Gastroesophageal sphincter (tissue), 4 donors: ENCODE data around the gene ETV2. TPM values are rescaled to one million over a fixed set of nuclear protein-coding genes. Genes with fewer than 3 reads are reported as not detected.

ENCODE experiments used
- ATAC-seq: fragments of 150-250 bp; one replicate; pipeline ENCODE4 v1.9.1; 2016; ENCODE audit warnings: mild to moderate bottlenecking, moderate library complexity
- H3K27ac ChIP-seq, 4 donors: fragments of 200-600 bp; sonication (generic) in 3 of 4; 1 replicate in 3 of 4; 2 replicates in 1 of 4; pipeline ENCODE4 v1.5.1; 2016 to 2019
- H3K27me3 ChIP-seq: fragments of 200-600 bp; sonication (generic); one replicate; pipeline ENCODE4 v1.5.1; 2019
- H3K36me3 ChIP-seq, 2 donors: fragments of 200-600 bp; sonication (generic); one replicate each; pipeline ENCODE4 v1.5.1; 2019; ENCODE audit warnings: control low read depth in 1 of 2
- H3K4me1 ChIP-seq, 3 donors: fragments of 200-600 bp; sonication (generic); 1 replicate in 2 of 3; 2 replicates in 1 of 3; pipeline ENCODE4 v1.5.1; 2016 to 2019; ENCODE audit warnings: control low read depth in 2 of 3
- H3K4me3 ChIP-seq, 2 donors: fragments of 200-600 bp; sonication (generic); one replicate each; pipeline ENCODE4 v1.5.1; 2019; ENCODE audit warnings: mild to moderate bottlenecking in 1 of 2, moderate library complexity in 1 of 2
- H3K9me3 ChIP-seq, 3 donors: fragments of 200-600 bp; sonication (generic); one replicate each; pipeline ENCODE4 v1.5.1; 2017 to 2019; ENCODE audit warnings: control low read depth in 2 of 3
- CTCF ChIP-seq, 4 experiments: fragments of 200-600 bp in 2 of 4; fragments of 450-650 bp in 2 of 4; sonication (generic) in 1 of 4; IDR thresholded peaks; one replicate each; pipeline ENCODE4 v1.5.1; 2017 to 2019; ENCODE audit warnings: antibody characterized with exemption in 4 of 4, mild to moderate bottlenecking in 2 of 4, moderate library complexity in 2 of 4
- EP300 ChIP-seq: sonication (generic); formaldehyde crosslinking; IDR thresholded peaks from one replicate; pipeline ENCODE4 v1.6.1; 2017; ENCODE audit warnings: antibody characterized with exemption, mild to moderate bottlenecking
- POLR2A ChIP-seq, 2 donors: fragments of 450-650 bp; IDR thresholded peaks; one replicate each; pipeline ENCODE4 v1.6.1; 2017; ENCODE audit warnings: antibody characterized with exemption in 2 of 2, mild to moderate bottlenecking in 2 of 2, moderate library complexity in 1 of 2
- POLR2AphosphoS5 ChIP-seq: sonication (generic); formaldehyde crosslinking; IDR thresholded peaks from one replicate; pipeline ENCODE4 v1.6.1; 2017; ENCODE audit warnings: antibody characterized with exemption
- WGBS, 2 donors: methylation state at CpG; one replicate each; pipeline ENCODE4 v1.1.5; 2018; ENCODE audit warnings: low coverage in 1 of 2; 5-methylcytosine and 5-hydroxymethylcytosine counted together
- total RNA-seq, 4 donors: library from RNA; depleted of rRNA; stranded (reverse); fragments of >200 nt; gene quantifications; one replicate each; pipeline ENCODE4 v1.1.0, GENCODE V29; 2016

The ETV2 gene
- total RNA-seq, 4 donors from 2014 or later = not detected

DNA sequence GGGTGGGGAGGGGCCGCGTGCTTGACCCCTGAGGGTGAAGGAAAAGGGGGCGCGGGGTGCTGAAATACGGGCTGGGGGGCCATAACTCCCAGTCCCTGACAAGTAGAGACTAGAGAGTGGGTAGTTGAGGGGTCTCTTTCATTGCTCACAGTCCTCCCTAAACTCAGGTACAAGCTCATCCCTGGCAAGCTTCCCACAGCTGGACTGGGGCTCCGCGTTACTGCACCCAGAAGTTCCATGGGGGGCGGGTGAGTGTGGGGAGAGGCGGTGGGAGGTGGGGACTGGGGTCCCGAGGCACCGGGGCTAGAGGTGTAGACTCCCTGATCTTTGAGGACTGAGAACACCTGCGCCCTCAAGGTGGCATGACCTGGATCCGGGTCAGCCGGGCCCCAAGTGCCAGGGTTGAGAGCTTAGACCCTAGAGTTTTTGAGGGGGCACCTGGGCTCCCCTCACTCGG is 1.3 kb downstream of the ETV2 start:
- Histone ChIP-seq H3K9me3 (no peaks in the 10 kb centered on the region), H3K27me3 (no peaks in the 10 kb centered on the region), H3K4me3 (peak overlapping the region; percentile 37 to 59), H3K27ac (peak overlapping the region in 3 of 4 donors; percentile 83 to 96 (median 89)), H3K4me1 (peaks cover 0 to 49% (median 6%) of the 10 kb centered on the region in 3 donors), H3K36me3 (peaks cover 0 to 7% of the 10 kb centered on the region in 2 donors)
- ATAC-seq = no peak
- no peak for TF ChIP-seq POLR2A (IDR thresholded peaks at IDR 0.05)
- no peak for TF ChIP-seq CTCF (IDR thresholded peaks at IDR 0.05)
- TF ChIP-seq EP300 = no peak
- no peak for TF ChIP-seq POLR2AphosphoS5
- 60 to 80% methylated on average over 1 to 2 of the region's 15 CpGs for WGBS, 2 donors

DNA sequence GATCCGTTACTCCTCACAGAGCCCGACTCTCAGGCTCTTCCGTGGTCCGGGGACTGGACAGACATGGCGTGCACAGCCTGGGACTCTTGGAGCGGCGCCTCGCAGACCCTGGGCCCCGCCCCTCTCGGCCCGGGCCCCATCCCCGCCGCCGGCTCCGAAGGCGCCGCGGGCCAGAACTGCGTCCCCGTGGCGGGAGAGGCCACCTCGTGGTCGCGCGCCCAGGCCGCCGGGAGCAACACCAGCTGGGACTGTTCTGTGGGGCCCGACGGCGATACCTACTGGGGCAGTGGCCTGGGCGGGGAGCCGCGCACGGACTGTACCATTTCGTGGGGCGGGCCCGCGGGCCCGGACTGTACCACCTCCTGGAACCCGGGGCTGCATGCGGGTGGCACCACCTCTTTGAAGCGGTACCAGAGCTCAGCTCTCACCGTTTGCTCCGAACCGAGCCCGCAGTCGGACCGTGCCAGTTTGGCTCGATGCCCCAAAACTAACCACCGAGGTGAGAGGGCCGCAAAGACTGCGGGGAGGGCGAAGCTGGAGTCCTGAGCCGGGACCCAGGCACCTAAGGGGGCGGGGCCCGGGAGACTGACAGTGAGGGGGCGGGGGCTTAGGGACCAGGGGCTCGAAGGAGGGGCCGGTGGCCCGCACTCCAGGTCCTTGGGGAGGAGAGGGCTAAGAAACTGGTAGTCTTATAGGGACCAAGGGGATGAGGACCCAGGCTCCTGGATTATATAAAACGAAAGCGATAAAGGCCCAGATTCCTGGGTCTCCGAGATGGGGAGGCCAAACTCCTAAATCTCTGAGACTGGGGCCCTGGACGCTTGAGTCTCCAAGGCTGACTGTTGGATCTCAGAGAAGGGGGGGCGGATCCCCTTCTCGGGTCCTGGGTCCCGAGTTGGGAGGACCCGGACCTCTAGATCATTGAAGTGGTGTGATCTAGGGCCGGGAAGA is 2.0 kb downstream of the ETV2 start:
- ATAC-seq = peak; percentile 50
- Histone ChIP-seq H3K36me3 (no peaks in the 10 kb centered on the region), H3K27me3 (no peaks in the 10 kb centered on the region), H3K9me3 (no peaks in the 10 kb centered on the region), H3K4me1 (peaks cover 0 to 51% (median 6%) of the 10 kb centered on the region in 3 donors), H3K27ac (peak overlapping the region; percentile 21 to 96 (median 86)), H3K4me3 (peak overlapping the region; percentile 37 to 59)
- TF ChIP-seq POLR2A (IDR thresholded peaks at IDR 0.05) (peak in 1 of 2 donors; percentile 55), POLR2AphosphoS5 (no peak), CTCF (IDR thresholded peaks at IDR 0.05) (peak in 1 of 4 experiments; percentile 16), EP300 (no peak)
- 7% methylated on average over 3 of the region's 69 CpGs; no CpG with 5 or more reads in 1 of the 2 donors for WGBS, 2 donors

DNA sequence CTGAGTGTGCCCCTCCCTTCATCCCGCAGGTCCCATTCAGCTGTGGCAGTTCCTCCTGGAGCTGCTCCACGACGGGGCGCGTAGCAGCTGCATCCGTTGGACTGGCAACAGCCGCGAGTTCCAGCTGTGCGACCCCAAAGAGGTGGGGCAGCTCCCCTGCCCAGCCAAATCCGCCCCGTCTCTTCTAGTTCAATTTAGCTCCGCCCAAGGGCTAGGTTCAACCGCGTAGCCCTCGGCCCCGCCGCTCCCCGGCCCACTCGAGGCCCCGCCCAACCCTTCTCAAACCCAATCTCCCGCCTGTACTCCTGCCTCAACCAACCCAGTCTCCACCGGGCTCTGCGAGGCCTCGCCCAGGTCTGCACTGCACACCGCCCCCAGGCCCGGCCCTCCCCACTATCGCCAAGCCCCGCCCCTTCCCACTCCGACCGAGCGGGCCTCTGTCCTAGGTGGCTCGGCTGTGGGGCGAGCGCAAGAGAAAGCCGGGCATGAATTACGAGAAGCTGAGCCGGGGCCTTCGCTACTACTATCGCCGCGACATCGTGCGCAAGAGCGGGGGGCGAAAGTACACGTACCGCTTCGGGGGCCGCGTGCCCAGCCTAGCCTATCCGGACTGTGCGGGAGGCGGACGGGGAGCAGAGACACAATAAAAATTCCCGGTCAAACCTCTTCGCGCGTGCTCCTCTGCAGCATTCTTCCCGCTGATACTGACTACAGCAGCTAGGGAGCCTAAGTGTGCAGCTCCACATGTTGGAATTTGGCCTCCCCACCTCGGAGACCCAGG is 2.9 kb downstream of the ETV2 start:
- WGBS, 2 donors = 2 to 4% methylated on average over 8 to 16 of the region's 60 CpGs
- TF ChIP-seq POLR2A (IDR thresholded peaks at IDR 0.05) (peak in 1 of 2 donors; percentile 19), POLR2AphosphoS5 (no peak), CTCF (IDR thresholded peaks at IDR 0.05) (peak in 1 of 4 experiments; percentile 21), EP300 (no peak)
- H3K36me3 ChIP-seq = peaks cover 0 to under 1% of the 10 kb centered on the region in 2 donors
- peaks cover 0 to 60% (median 11%) of the 10 kb centered on the region in 3 donors for H3K4me1 ChIP-seq
- no peaks in the 10 kb centered on the region for H3K9me3 ChIP-seq
- peak; percentile 92 for ATAC-seq
- H3K27me3 ChIP-seq = no peaks in the 10 kb centered on the region
- H3K27ac ChIP-seq = peak overlapping the region; percentile 37 to 96 (median 86)
- H3K4me3 ChIP-seq = peak overlapping the region; percentile 37 to 59

GRCh38 chr19:35644987-35645679 is 3.6 kb downstream of the ETV2 start:
- H3K4me3 ChIP-seq = peak overlapping the region; percentile 37 to 59
- H3K36me3 ChIP-seq = peaks cover 0 to 8% of the 10 kb centered on the region in 2 donors
- no peaks in the 10 kb centered on the region for H3K9me3 ChIP-seq
- TF ChIP-seq CTCF (IDR thresholded peaks at IDR 0.05) (no peak), POLR2A (IDR thresholded peaks at IDR 0.05) (no peak), EP300 (no peak), POLR2AphosphoS5 (no peak)
- H3K27ac ChIP-seq = peak overlapping the region; percentile 37 to 96 (median 86)
- no peaks in the 10 kb centered on the region for H3K27me3 ChIP-seq
- 0 to 31% methylated on average over 1 to 3 of the region's 20 CpGs for WGBS, 2 donors
- peaks cover 0 to 67% (median 15%) of the 10 kb centered on the region in 3 donors for H3K4me1 ChIP-seq
- ATAC-seq = peak; percentile 46
